ENCODE measurements around the gene UQCR10.

Gene UQCR10

DNA sequence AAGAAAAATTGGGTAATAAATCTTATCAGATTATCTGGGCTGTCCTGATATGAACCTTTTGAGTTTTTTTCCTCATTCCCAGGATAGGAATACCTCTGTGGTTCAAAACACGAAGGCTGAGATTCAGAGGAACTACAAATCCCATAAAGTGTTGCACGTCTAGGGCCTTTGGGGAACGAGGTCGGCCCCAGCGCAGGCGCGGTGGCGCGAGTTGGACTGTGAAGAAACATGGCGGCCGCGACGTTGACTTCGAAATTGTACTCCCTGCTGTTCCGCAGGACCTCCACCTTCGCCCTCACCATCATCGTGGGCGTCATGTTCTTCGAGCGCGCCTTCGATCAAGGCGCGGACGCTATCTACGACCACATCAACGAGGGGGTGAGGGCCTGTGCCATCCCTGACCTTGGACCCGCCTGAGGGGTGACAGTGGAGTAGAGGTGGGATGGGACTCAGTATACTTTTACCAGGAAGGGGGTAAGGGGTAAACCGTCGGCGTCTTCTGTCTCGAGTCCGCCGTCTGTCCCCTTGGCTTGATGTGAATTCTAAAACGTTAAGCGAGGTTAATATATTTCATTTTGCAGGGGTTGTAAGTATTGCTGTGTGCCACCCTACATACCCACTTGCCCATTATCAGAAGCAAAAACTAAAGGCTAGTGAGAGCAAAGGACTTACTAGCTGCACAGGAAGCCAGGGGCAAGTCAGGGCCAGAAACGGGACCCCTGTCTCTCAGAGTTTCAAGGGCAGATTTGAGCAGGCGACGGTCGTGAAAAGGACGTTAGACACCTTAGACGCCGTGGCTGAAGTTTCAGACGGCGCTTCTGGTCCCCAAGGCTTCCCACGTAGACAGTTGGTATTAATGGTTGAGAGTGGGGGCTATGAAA is at the start of gene UQCR10:
UQCR10 (plus strand) TSS at position 199 of the 881 bp plus-strand sequence; CDS start at position 229, 30 bp downstream.
- DNase-seq (ENCODE audit: low spot score), result peak; percentile 97

DNA sequence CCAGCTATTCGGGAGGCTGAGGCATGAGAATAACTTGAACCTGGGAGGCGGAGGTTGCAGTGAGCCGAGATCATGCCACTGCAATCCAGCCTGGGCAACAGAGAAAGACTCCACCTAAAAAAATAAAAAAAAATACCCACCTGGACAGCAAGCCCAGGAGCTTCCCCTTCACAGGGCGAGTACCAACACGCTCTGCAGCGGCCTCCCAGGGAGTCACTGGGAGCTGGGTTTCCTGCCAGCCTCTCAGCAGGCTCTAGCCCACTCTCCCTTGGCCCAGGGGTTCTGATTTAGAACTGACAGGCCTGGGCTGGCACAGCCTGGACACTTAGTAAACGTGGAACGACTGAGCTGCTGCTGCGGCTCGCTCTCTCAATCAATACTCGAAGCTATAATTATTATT is 49.4 kb upstream of the UQCR10 start:
- DNase-seq (ENCODE audit: low spot score), result no peak

DNA sequence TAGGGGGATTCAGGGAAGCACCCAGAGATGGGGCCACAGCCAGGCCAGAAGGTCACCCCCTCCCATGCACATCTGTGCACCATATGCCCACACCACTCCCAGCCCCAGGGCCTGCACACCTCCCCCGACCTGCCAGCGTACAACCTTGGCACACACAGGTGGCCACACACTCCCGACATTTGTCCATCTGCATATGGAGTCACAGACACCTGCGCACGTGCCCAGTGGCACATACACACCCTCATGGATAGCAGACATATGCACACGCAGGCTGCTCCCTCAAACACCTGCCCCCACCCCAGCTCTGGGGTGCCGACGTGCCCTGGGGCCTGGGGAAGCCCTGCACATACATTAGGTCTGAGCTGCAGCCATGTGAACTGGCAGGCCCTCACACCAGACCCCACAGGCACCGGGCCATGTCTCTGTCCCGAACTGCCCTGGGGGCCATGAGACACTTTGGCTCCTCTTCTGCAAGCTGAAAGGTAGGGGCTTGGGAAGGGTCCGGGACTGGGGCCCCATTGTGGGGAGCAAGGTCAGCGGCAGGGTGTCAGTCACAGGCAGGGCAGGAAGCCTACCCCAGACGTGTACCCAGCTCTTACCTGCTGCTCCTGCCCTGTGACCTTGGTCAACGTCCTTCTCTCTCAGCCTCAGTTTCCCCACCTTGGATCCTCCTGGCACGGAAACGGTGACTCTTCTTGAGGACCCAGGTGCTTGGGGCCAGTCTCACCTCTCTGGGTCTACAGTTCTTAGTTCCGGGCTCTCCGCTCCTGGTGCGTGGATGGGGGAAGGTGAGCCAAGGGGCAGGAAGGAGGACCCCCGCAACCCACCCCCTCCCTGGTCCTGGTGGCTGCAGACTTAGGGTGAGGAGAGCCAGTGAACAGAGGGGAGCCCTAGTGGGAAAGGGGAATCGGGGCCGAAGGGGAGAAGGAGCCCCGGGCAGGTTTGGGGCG is 47.9 kb upstream of the UQCR10 start:
- DNase-seq (ENCODE audit: low spot score), result no peak

DNA sequence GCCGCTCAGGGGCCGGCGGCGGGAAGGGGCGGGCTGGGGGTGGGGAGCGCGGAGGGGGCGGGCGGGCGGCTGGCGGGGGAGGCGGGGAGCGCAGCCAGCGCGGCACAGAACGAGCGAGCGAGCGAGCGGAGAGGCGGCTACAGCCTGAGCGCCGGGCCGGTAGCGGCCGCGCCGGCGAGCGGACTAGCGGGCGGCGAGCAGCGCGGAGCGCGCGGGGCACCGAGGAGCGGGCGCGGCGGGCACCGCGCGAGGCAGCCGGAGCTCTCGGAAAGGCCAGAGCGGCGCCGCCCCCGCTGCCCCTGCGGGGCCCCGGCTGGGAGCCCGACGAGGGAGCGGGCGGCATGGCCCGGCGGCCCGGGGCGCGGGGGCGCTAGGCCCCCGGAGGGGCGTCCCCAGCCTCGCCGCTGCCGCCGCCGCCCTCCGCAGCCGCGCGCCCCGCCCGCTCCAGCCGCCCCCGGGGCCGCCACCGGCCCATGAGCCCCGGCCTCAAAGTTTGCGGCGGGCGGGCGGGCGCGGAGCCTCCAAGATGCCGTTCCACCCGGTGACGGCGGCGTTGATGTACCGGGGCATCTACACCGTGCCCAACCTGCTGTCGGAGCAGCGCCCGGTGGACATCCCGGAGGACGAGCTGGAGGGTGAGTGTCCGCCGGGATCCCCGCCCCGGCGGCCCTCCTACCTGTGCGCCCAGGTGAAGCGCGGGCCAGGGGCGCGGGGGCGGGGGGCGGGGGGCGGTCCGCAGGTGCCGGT is 47.1 kb upstream of the UQCR10 start, which contains the start of gene CABP7:
CABP7 (plus strand) TSS at position 105 of the 747 bp plus-strand sequence; CDS start at position 527, 422 bp downstream.
- no peak for DNase-seq (ENCODE audit: low spot score)

DNA sequence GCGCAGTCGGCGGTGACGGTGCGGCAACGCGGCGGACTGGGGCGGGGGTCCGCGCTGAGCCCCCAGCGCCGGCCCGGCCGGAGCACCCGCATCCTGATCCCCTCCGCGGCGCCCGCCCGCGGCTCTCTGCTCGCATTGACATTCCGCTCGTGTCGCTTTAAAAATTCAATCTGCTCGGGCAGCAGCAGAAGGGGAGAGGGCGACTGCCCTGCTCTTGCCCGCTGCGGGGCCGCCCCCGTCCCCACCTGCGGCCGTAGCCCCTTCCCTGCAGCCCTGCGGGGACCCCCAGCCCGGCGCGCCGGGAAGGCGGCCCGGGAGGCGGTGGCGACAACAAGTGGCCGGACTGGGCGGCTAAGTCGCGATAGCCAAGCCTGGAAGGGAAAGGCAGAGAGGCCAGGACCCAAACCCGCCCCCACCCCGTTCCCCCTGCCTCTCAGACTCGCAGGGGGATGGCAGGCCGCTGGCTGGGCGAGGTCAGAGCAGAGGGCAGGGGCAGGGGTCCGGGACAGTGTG is 46.3 kb upstream of the UQCR10 start:
- no peak for DNase-seq (ENCODE audit: low spot score)

DNA sequence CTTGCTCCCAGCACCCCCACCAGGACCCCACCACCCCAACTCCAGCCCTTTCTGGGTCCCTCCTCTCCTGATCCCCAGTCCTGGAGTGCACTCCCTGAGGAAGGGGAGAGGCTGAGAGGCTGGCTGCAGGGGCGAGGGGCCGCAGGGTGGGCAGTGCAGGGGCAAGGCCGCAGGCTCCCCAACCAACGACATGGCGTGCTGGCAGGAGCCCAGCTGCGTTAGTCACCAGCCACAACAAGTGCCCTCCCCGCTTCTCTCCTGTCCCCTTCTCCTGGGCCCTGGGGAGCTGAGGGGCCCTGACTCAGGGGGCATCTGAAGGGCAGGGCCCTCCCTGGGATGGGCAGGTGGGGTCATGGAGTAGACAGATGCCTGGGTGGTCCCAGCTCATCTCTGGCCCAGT is 45.0 kb upstream of the UQCR10 start:
- DNase-seq (ENCODE audit: low spot score), result no peak

DNA sequence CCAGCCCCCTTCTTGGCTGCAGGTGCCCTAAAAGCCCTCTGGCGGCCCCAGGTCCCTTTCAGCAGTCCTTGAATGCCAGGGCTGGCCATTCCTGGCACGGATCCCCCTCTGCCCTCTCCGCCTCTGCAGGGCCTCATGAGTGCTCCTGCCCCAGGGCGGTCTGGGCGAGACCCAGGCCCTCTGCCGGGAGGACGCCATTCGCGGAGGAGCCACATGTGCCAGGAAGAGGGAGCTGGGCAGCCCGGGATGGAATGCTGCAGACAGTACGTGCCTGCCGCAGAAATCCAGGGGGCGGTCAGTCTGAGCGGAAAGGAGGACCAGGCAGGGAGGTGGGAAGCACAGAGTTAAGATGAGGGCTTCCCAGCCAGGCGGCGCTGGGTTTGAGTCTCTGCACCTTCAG is 44.6 kb upstream of the UQCR10 start:
- DNase-seq (ENCODE audit: low spot score), result no peak

DNA sequence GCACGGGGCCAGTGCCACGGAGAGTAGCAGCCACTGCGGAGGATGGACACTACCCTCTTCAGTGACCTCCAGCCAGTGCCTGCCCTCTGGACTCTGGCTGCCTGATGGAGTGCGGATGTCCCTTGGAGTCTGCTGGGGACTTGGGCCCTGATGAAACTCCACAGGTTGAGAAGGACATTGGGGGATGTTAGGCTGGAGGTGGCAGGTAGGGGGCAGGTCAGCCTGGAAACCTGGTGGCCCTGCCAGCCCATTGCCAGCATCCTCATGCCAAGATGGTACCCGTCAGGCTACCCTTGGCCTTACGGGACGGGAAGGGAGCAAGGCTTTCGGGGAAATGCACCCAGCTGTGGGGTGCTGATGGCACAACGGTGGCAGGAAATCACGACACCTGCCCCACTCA is 43.4 kb upstream of the UQCR10 start:
- no peak for DNase-seq (ENCODE audit: low spot score)

DNA sequence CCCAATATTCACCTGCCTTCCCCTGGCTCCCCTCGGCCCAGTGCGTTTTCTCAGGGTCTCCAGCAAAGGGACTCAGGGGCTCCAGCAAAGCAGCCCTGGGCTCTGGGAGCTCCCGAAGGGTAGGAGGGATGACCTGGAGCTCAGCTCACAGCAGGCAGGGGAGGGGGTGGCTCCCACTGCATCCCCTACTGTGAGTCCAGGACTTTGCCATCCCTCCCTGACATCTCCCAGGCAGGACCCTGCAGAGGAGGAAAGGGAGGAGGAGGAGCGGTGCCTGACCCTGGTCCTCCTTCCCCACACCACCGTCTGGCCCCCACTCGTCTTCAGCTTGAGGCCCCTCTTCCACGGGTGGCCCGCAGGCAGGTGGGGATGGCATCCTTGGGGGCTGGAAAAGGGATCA is 42.3 kb upstream of the UQCR10 start:
- DNase-seq (ENCODE audit: low spot score), result no peak

DNA sequence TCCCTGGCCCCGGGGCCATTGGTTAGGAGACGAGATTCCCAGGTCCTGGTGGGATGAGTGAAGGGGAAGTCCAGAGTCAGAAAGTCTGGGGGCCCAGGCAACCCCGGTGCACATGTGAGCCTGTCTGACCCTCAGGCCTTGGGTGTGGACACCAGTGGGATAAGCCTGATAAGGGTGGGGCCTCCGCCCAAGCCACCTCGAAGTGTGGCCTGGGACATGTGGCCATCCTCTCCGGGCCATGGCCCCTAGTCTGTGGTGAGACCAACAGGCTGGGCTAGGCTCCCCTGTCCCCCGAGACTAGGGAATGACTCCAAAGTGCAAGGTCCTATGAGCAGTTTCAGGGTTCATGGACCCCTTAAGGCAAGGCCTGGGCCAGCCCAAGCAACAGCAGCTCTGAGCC is 41.1 kb upstream of the UQCR10 start:
- peak; percentile 39 for DNase-seq (ENCODE audit: low spot score)

DNA sequence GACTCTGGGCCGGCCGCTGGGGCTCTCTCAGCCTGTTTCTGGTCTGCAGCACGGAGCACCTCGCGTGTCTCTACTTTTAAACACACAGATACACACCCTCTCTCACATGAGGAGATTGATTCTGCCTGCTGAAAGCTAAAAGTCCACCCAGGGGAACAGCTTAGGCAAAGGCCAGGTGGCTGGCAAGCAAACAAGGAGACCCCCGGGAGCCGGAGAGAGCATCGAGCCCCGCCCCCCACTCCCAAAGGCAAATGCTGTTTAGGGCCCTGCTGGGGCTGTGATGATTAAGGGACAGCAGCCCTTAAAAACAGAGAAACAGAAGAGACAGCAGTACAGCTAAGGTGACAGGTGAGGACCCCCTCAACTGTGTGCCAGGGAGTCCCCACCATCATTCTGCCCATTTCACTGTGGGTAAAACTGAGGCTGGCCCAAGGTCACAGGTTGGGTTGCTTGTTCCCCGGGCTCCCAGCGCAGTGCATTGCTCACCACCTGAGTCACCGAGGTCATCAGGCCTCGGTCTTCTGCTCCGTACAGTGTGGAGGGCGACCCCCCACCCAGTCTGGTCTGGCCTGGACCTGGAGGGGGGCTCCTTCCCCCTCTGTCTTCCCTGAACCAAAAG is 40.5 kb upstream of the UQCR10 start:
- no peak for DNase-seq (ENCODE audit: low spot score)

DNA sequence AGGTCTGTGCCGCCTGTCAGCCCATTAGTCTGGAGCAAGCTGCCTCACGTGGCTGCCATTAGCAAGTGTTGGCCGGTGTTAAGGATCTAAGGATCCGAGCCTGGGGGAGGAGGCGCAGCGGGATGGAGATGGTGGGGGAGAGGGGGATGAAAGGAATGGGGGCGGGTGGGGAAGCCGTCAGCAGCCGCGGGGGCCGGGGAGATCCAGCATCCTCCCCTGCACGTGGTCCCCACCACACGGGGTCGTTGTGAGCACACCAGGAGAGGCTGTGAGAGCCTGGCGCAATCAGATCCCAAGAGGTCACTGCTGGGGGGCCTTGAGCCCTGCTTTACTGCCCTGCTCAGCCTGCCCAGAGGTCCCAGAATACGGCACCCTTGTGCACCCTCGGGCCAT is 40.0 kb upstream of the UQCR10 start:
- DNase-seq (ENCODE audit: low spot score), result peak; percentile 47

DNA sequence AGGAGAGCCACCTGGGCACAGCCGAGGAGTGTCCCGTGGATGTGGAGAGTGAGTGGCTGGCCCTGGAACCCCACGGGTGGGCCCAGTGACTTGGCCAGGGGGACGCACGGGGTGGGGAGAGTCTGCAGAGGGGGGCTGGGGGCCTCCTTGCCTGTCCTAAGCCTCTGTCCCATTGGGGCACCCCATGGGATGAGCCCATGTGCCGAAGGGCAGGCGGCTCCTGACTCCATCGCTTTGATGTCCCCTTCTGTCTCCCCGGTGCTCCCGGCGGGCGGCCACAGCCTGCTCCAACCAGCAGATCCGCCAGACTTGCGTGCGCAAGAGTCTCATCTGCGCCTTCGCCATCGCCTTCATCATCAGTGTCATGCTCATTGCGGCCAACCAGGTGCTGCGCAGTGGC is 38.0 kb upstream of the UQCR10 start:
- no peak for DNase-seq (ENCODE audit: low spot score)

DNA sequence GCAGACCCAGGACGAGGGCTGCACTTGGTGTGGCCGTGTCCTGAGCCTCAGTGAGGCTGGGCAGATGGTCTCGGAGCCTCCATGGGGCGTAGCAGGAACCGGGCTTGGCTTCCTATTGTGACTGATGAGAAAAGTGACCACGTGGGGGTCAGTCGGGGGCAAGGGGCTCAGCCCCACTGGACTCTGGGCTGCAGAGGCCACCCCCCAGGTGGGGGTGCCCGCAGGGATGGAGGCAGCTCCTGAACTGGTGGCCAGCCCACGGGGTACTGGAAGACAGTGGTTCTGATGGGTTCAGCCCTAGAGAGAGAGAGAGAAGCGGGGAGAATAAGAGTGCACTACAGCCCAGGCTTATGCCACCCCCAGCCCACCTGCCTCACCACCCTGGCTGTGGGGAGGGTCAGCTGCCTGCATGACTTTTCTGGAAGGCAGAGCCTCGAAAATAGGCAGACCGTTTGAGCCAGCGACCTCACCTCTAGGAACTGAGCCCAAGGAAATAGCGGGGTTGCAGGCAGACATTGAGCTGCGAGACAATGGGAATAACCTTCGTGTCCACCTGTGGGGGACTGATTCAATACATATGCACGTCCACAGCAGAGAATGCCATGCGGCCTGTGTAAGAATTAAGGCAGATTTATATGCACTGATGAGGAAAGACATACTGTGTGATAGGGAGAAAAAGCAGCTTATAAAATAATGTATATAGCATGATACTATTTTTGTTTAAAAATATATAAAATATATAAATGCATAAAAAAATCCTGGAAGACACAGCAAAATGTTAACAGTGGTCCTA is 35.9 kb upstream of the UQCR10 start:
- DNase-seq (ENCODE audit: low spot score), result no peak

DNA sequence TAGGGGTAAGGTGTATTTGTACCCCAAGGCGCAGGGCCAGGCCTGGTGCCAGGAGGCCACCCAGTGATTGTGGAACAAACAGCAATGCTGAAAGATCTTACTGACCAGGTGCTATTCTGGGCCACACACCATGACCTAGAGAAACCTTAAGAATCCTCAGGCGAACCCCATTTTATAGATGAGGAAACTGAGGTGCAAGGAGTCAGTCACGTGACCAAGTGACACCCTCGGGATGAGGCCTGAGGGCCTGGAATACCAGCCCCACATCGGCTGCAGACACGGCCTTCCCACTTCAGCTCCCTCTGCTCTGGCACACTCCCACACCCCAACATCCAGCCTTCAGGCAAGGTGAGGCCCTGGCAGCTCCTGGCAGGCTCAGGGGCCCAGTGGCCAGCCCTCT is 34.3 kb upstream of the UQCR10 start:
- no peak for DNase-seq (ENCODE audit: low spot score)

DNA sequence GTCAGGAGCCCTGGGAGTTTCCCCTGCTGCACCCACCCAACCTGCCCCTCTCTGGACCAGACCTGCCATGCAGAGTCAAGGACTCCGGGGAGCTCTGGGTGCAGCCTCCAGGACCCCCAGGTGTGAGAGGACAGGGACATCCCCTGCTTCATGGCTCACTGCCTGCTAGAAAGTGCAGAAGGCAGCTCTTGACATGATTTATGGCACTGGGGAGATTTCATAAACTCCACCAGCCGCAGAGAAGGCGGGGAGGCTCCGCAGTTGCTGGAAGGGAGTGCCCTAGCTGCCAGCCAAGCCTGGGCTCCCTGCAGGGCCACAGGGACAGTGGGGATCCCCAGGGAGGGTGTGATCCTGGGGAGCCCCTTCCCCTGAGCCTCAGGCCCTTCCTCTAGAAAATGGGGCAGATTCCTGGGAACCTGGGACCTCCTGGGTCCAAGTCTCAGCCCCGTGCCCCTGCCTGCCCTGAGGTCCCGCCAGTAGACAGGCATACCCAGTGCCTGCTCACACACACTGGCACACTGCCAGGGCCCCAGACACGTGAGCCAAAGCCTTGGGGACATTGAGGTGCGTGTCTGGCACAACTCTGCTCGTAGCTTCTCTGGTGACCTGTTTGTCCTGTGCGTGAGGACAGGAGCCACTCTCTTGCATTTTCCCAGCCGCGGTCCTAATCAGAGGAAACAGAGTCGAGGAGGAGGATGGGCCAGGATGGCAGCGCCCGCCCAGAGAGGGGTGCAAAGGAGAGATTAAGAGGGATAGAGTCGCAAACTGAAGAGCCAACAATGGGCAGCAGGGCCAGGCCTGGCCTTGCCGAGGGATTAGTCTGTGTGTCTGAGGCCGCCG is 33.6 kb upstream of the UQCR10 start:
- peak; percentile 89 for DNase-seq (ENCODE audit: low spot score)

DNA sequence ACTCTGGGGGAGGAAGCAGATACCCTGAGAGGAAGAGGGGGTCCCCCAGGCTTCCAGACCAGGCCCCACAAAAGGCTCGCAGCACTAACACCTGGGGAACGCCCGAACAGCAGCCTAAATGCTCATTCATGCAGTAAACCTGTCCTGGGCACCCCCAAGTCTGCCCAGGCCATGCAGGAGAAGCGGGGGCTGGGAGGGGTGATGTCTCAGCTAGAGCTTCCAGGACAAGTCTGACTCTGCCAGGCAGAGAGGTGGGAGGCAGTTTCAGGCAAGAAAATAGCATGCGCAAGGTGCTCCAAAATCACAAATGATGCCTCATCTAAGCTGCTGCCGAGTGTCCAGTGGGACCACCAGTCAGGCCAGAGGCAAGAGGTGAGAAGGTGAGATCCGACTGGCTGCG is 32.8 kb upstream of the UQCR10 start:
- no peak for DNase-seq (ENCODE audit: low spot score)

DNA sequence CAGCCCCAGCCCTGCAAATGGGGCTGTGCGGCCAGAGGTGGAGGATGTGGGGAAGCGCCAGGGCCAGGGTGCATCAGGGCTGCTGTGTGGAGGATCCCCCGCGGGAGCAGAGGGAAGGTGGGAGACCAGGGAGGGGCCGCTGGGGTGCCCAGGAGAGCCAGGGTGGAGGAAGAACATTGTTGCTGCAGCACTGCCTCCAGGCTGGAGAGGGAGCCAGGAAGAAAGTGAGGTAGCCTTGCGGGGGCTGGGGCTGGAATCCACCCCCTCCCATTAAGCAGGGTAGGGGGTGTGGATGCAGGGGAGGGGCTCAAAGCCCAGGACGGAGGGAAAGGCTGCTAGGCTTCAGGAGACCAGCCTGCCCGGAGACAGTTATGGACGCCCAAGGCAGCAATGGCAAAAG is 32.3 kb upstream of the UQCR10 start:
- no peak for DNase-seq (ENCODE audit: low spot score)

DNA sequence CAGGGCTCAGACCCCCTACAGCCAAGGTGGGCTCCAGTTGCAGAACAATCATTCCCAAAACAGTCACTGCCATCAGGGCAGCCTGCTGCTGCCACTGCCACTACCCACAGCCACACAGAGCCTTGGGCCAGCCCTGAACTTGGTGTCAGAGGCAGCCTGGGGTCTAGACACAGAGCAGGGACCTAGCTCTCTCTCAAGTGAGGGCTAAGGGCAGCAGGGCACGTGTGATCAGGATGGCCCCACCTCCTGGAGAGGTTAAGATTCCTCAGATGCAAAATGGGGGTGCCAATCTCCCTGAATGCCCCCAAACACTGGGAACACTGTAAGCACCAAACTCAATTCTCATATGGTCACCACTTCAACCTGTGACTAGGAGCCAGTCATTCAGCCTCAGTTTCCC is 31.8 kb upstream of the UQCR10 start:
- DNase-seq (ENCODE audit: low spot score), result no peak

All from hematopoietic multipotent progenitor cell treated with erythropoietin and hydrocortisone succinate and interleukin-3 and kit ligand, for 17 days (in vitro differentiated cells).